ENCODE data around the gene RCE1.

Gene RCE1

GRCh38 chr11:66870616-66871520, 27.6 kb downstream of the RCE1 start:
- ChIA-PET CTCF (interaction anchor here (0.9 to 4.9 kb wide), 6 partner anchors 12 to 211 kb away, joined by 3 to 28 read pairs (median 3); no protein-coding TSS in a partner anchor), POLR2A (no interaction called here)
- no peak for TF ChIP-seq CTCF (IDR thresholded peaks at IDR 0.05; ENCODE audit: control extremely low read depth, extremely low read depth, low read depth, missing control alignments)
- DNase-seq (ENCODE audit: extremely low spot score): no peak

DNA sequence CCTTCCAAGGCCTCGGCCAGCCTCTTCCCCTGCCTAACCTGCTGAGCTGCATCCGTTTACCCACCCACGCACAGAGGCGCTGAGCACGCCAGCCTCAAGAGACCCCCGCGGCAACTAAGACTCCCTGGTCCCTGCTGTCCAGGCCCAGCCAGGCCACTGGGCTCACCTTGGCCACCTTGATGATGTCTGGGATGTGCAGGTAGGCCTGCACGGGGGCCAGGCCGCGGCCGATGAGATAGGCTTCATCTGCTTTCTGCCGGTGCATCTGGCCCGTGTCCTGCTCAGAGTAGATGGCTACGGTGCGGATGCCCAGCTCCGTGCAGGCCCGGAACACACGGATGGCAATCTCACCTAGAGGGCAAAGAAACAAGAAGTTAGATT, 28.3 kb downstream of the RCE1 start:
- ChIA-PET CTCF (interaction anchor here (0.9 to 4.9 kb wide), 4 partner anchors 11 to 211 kb away, joined by 3 to 28 read pairs (median 4); no protein-coding TSS in a partner anchor), POLR2A (no interaction called here)
- DNase-seq (ENCODE audit: extremely low spot score): no peak
- no peak for TF ChIP-seq CTCF (IDR thresholded peaks at IDR 0.05; ENCODE audit: control extremely low read depth, extremely low read depth, low read depth, missing control alignments)

DNA sequence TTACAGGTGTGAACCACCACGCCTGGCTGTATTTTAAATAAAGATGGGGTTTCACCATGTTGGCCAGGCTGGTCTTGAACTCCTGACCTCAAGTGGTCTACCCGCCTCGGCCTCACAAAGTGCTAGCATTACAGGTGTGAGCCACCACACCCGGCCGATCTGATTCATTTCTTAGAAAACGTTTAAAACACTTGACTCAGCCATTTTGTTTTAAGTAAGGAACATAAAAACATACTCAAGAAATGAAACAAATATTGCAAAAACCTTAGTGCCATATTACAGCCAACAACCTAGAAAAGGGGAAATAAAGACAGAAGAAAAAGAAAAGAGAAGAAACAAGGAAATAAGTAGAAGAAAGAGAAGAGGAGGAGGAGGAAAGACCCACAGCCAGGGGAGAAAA, 31.0 kb downstream of the RCE1 start:
- POLR2A ChIA-PET: no interaction called here
- no peak for DNase-seq (ENCODE audit: extremely low spot score)
- TF ChIP-seq CTCF (IDR thresholded peaks at IDR 0.05; ENCODE audit: control extremely low read depth, extremely low read depth, low read depth, missing control alignments): no peak
- CTCF ChIA-PET: interaction anchor here (4.9 kb wide), 1 partner anchor 9 kb away, joined by 28 read pairs; no protein-coding TSS in a partner anchor

DNA sequence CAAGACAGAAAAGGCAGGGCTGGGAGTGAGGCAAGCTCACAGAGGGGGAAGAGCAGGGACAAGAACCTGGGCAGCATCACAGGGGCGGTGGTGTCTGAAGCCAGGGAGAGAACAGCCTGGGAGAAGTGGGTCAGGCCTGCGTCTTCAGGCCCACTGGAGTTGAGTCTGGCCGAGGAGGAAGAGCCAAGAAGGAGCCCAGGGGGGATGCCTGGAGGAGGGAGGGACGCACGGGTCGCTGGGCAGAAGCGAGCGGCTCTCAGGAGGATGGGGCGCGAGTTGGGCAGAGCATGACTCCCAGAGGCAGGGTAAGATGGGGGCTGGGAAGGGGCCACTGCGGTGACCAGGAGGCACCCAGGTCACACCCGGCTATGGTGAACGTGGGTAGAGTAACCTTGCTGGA, 32.1 kb downstream of the RCE1 start:
- POLR2A ChIA-PET: no interaction called here
- TF ChIP-seq CTCF (IDR thresholded peaks at IDR 0.05; ENCODE audit: control extremely low read depth, extremely low read depth, low read depth, missing control alignments): no peak
- DNase-seq (ENCODE audit: extremely low spot score): no peak
- CTCF ChIA-PET: no interaction called here

GRCh38 chr11:66877588-66878385, 34.5 kb downstream of the RCE1 start:
- ChIA-PET CTCF (interaction anchor here (0.9 to 1.0 kb wide), 2 partner anchors 10 to 44 kb away, joined by 3 to 4 read pairs; no protein-coding TSS in a partner anchor), POLR2A (no interaction called here)
- no peak for DNase-seq (ENCODE audit: extremely low spot score)
- no peak for TF ChIP-seq CTCF (IDR thresholded peaks at IDR 0.05; ENCODE audit: control extremely low read depth, extremely low read depth, low read depth, missing control alignments)

DNA sequence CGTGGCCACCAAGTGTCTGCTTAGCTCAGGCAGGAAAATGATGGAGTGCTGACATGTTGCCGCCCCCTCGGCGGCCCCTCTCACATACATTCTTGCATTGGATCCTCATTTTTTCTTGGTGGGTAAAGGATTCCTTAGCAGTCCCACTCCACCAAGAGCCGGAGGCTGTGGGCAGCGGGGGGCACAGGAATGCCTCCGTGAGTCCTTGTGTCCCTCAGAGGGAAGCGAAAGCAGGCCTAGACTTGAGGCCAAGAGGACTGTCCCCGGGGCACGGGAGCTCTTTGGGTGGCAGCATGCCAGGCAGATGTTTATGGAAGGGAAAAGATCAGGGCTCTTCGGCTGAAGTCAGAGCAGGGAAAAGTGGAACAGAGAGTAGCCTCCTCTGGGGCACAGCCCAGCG, 35.2 kb downstream of the RCE1 start:
- ChIA-PET POLR2A (no interaction called here), CTCF (interaction anchor here (0.9 to 1.0 kb wide), 2 partner anchors 9 to 45 kb away, joined by 3 to 4 read pairs; no protein-coding TSS in a partner anchor)
- DNase-seq (ENCODE audit: extremely low spot score): no peak
- TF ChIP-seq CTCF (IDR thresholded peaks at IDR 0.05; ENCODE audit: control extremely low read depth, extremely low read depth, low read depth, missing control alignments): no peak

Measured in GM10248 (cell line).